ENCODE results near the gene NAV1.

The NAV1 gene

DNA sequence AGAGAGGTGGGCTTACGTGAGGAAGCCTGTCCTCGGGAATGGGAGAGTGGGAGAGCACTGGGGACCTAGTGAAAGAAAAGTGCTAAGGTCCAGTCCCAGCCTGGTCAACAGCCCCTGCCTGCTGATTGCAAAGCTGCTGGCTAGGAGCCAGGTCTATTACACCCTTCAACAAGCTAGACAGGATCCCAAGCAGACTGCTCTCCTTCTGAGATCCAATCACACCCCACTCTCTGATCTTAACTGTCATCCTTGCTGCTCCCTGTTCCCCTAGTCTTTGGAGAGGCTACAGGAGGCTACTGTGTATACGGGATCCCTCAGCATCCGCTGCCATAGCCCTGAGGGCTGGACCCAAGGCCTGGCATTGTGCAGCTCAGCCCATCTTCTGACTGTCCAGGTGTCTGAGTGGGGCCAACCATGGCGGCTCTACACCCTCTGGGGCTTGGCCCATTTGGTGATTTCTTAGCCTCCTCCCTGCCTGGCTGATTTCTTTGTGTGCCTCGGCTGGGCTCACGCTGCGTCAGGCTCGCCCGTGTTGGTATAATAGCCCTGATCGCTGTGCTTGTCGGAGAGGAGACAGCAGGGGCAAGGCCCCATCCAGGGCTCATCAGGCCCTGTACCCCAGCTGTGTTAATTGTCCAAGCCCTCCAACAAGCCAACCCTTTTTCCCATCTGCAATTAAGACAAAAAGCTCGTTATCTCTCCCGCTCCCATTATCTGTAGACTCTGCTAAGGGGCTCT lies 43.9 kb downstream of the NAV1 start:
- TF ChIP-seq, protein P1, sequence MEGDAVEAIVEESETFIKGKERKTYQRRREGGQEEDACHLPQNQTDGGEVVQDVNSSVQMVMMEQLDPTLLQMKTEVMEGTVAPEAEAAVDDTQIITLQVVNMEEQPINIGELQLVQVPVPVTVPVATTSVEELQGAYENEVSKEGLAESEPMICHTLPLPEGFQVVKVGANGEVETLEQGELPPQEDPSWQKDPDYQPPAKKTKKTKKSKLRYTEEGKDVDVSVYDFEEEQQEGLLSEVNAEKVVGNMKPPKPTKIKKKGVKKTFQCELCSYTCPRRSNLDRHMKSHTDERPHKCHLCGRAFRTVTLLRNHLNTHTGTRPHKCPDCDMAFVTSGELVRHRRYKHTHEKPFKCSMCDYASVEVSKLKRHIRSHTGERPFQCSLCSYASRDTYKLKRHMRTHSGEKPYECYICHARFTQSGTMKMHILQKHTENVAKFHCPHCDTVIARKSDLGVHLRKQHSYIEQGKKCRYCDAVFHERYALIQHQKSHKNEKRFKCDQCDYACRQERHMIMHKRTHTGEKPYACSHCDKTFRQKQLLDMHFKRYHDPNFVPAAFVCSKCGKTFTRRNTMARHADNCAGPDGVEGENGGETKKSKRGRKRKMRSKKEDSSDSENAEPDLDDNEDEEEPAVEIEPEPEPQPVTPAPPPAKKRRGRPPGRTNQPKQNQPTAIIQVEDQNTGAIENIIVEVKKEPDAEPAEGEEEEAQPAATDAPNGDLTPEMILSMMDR (IDR thresholded peaks at IDR 0.05), result no peak
- intact Hi-C loops (cut with DNase I; ENCODE audit: low total_unique reads), result no loop called here
- Histone ChIP-seq H3K27ac (no peak overlapping the region), H3K9me3 (no peaks in the 10 kb centered on the region), H3K27me3 (no peaks in the 10 kb centered on the region), H3K4me3 (no peak overlapping the region), H3K36me3 (no peaks in the 10 kb centered on the region), H3K4me1 (peaks cover 0 to 6% (median 0%) of the 10 kb centered on the region in 4 donors)
- peak; percentile 56 to 59 for DNase-seq

DNA sequence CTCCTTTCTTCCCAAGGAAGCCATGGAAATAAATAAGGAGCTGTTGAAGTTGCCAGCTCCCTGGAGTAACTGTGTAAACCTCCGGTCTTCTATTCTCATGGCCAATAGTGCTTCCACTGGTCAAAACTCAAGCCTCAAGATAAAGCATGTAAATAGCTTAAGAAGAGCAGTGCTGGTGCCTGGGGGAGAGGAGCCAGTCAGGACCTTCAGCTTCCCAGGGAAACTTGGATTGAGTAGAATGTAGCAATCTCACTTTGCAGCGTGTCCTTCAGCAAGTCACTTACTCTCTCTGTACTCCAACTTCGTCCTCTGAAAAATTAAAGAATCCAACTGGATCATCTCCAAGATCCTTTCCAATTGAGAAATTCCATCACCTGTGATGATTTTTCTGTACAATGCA lies 44.7 kb downstream of the NAV1 start:
- H3K36me3 ChIP-seq, result no peaks in the 10 kb centered on the region
- no peaks in the 10 kb centered on the region for H3K27me3 ChIP-seq
- TF ChIP-seq, protein P1 (IDR thresholded peaks at IDR 0.05), result no peak
- intact Hi-C loops (cut with DNase I; ENCODE audit: low total_unique reads), result no loop called here
- no peaks in the 10 kb centered on the region for H3K9me3 ChIP-seq
- H3K4me3 ChIP-seq, result no peak overlapping the region
- peaks cover 0 to 6% (median 0%) of the 10 kb centered on the region in 4 donors for H3K4me1 ChIP-seq
- no peak for DNase-seq
- no peak overlapping the region for H3K27ac ChIP-seq

DNA sequence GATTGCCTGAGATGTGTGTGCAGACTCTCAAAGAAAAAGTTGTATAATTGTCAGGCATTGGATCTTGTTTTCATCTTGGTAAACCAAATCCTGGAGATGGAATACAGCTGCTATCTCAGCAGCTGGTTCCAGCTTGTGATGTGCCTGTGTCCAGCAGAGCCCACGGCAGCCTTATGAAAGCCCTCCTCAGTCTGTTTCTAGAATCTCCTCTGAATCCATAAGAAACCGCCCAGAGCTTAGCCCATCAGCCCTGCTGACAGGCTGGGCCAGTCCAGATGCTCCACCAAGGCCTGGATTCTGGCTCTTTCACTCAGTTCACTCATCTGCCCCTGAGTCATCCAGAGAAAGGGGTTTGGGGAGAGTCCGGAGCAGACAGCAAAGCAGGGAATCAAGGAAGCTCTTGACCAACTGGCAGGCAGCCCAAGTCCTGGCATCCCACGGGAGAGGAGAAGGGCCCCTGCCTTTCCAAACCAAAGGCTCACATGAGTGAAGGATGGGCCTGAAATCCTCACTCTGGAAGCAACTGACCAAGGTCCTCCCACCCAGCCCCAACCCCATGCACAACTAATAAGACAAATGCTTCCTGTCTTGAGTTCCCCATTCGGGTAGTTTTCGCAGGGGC lies 45.7 kb downstream of the NAV1 start:
- Histone ChIP-seq H3K4me1 (peaks cover 0 to 6% (median 0%) of the 10 kb centered on the region in 4 donors), H3K27me3 (no peaks in the 10 kb centered on the region), H3K4me3 (no peak overlapping the region), H3K27ac (no peak overlapping the region), H3K9me3 (no peaks in the 10 kb centered on the region), H3K36me3 (peaks cover 0 to 4% (median 4%) of the 10 kb centered on the region in 3 donors)
- TF ChIP-seq, protein P1 (IDR thresholded peaks at IDR 0.05), result no peak
- intact Hi-C loops (cut with DNase I; ENCODE audit: low total_unique reads), result no loop called here
- DNase-seq, result peak in 1 of 2 donors; percentile 48

GRCh38 chr1:201585093-201585483 lies 46.2 kb downstream of the NAV1 start:
- peaks cover 0 to 6% (median 0%) of the 10 kb centered on the region in 4 donors for H3K4me1 ChIP-seq
- TF ChIP-seq, protein P1 (IDR thresholded peaks at IDR 0.05), result no peak
- DNase-seq, result no peak
- H3K36me3 ChIP-seq, result peaks cover 0 to 9% (median 6%) of the 10 kb centered on the region in 3 donors
- H3K9me3 ChIP-seq, result no peaks in the 10 kb centered on the region
- no peaks in the 10 kb centered on the region for H3K27me3 ChIP-seq
- intact Hi-C loops (cut with DNase I; ENCODE audit: low total_unique reads), result no loop called here
- H3K27ac ChIP-seq, result no peak overlapping the region
- H3K4me3 ChIP-seq, result no peak overlapping the region

- H3K36me3 ChIP-seq, result peaks cover 0 to 9% (median 6%) of the 10 kb centered on the region in 3 donors
- no peaks in the 10 kb centered on the region for H3K9me3 ChIP-seq
- intact Hi-C loops (cut with DNase I; ENCODE audit: low total_unique reads), result no loop called here
- peaks cover 0 to 6% (median 0%) of the 10 kb centered on the region in 4 donors for H3K4me1 ChIP-seq
- DNase-seq, result no peak
- no peak overlapping the region for H3K27ac ChIP-seq
- no peak overlapping the region for H3K4me3 ChIP-seq
- no peaks in the 10 kb centered on the region for H3K27me3 ChIP-seq
- TF ChIP-seq, protein P1 (IDR thresholded peaks at IDR 0.05), result no peak
Observed at GRCh38 chr1:201585901-201586300, 47.0 kb downstream of the NAV1 start.
